Osteocyte (in vitro differentiated cells): Measurements from ENCODE around the gene BRICD5. TPM values are rescaled to one million over a fixed set of nuclear protein-coding genes. Genes with fewer than 3 reads are reported as not detected.

Experiments used
- DNase-seq: peaks from one replicate; pipeline ENCODE4 v3.0.0; 2021; ENCODE audit warnings: mixed read lengths; ENCODE audit not compliant: unreplicated experiment; ENCODE audit errors: extremely low spot score
- H3K27ac Mint-ChIP-seq: one replicate; pipeline ENCODE4 v1.8.0; 2021; ENCODE audit warnings: mild to moderate bottlenecking, mixed read lengths; ENCODE audit not compliant: unreplicated experiment
- H3K27me3 Mint-ChIP-seq: one replicate; pipeline ENCODE4 v1.8.0; 2021; ENCODE audit warnings: mixed read lengths; ENCODE audit not compliant: unreplicated experiment
- H3K36me3 Mint-ChIP-seq: one replicate; pipeline ENCODE4 v1.8.0; 2021; ENCODE audit warnings: mixed read lengths; ENCODE audit not compliant: unreplicated experiment
- H3K4me1 Mint-ChIP-seq: one replicate; pipeline ENCODE4 v1.8.0; 2021; ENCODE audit warnings: mixed read lengths; ENCODE audit not compliant: unreplicated experiment
- H3K4me3 Mint-ChIP-seq: one replicate; pipeline ENCODE4 v1.8.0; 2021; ENCODE audit warnings: mild to moderate bottlenecking, moderate library complexity, mixed read lengths; ENCODE audit not compliant: unreplicated experiment
- H3K9me3 Mint-ChIP-seq: one replicate; pipeline ENCODE4 v1.8.0; 2021; ENCODE audit warnings: mixed read lengths; ENCODE audit not compliant: unreplicated experiment
- CTCF ChIP-seq: fragments of 200-600 bp; sonication (generic); IDR thresholded peaks from 2 replicates; pipeline ENCODE4 v1.5.0; 2021; ENCODE audit warnings: antibody characterized with exemption, mild to moderate bottlenecking, moderate library complexity
- total RNA-seq: library from RNA; stranded (reverse); gene quantifications from 2 replicates; pipeline ENCODE4 v1.2.1, GENCODE V29; 2021

Gene BRICD5
- total RNA-seq, 1 donor from 2014 or later: 6.6 TPM

GRCh38 chr16:2188395-2188794, 22.3 kb downstream of the BRICD5 start:
- Mint-ChIP-seq H3K27me3 (no peaks in the 10 kb centered on the region), H3K27ac (no peak overlapping the region), H3K36me3 (no peaks in the 10 kb centered on the region), H3K9me3 (no peaks in the 10 kb centered on the region), H3K4me3 (no peak overlapping the region), H3K4me1 (no peaks in the 10 kb centered on the region)
- no peak for TF ChIP-seq CTCF
- DNase-seq: no peak

GRCh38 chr16:2187212-2187611, 23.5 kb downstream of the BRICD5 start:
- Mint-ChIP-seq H3K4me3 (no peak overlapping the region), H3K36me3 (no peaks in the 10 kb centered on the region), H3K27ac (no peak overlapping the region), H3K9me3 (no peaks in the 10 kb centered on the region), H3K4me1 (no peaks in the 10 kb centered on the region), H3K27me3 (no peaks in the 10 kb centered on the region)
- no peak for DNase-seq
- TF ChIP-seq CTCF: no peak

- no peaks in the 10 kb centered on the region for H3K36me3 Mint-ChIP-seq
- no peak for DNase-seq
- no peak overlapping the region for H3K4me3 Mint-ChIP-seq
- H3K27ac Mint-ChIP-seq: no peak overlapping the region
- no peak for TF ChIP-seq CTCF
- no peaks in the 10 kb centered on the region for H3K9me3 Mint-ChIP-seq
- H3K27me3 Mint-ChIP-seq: no peaks in the 10 kb centered on the region
- H3K4me1 Mint-ChIP-seq: no peaks in the 10 kb centered on the region
Measured at GRCh38 chr16:2186505-2186904, 24.2 kb downstream of the BRICD5 start.

- Mint-ChIP-seq H3K4me3 (no peak overlapping the region), H3K4me1 (no peaks in the 10 kb centered on the region), H3K36me3 (no peaks in the 10 kb centered on the region), H3K9me3 (no peaks in the 10 kb centered on the region), H3K27ac (no peak overlapping the region), H3K27me3 (no peaks in the 10 kb centered on the region)
- no peak for TF ChIP-seq CTCF
- DNase-seq: no peak
Measured at GRCh38 chr16:2186064-2186463, 24.6 kb downstream of the BRICD5 start.

GRCh38 chr16:2184962-2185361, 25.7 kb downstream of the BRICD5 start:
- Mint-ChIP-seq H3K4me3 (no peak overlapping the region), H3K9me3 (no peaks in the 10 kb centered on the region), H3K27me3 (no peaks in the 10 kb centered on the region), H3K4me1 (no peaks in the 10 kb centered on the region), H3K27ac (no peak overlapping the region), H3K36me3 (no peaks in the 10 kb centered on the region)
- DNase-seq: no peak
- no peak for TF ChIP-seq CTCF
